GM21526 (cell line): Measurements from ENCODE around the gene PCAT6.
A peak's percentile ranks its signal among the peaks of the same experiment; 100 is the strongest.
"Not testable (repeated sequence)": the region's sequence is repeated elsewhere in the genome, so short reads cannot be mapped to it uniquely, and the experiment has no call there.

Experiments
- ATAC-seq: cut with Tn5 transposase; IDR thresholded peaks from one replicate; pipeline ENCODE4 v1.9.1; 2021; ENCODE audit warnings: moderate library complexity; ENCODE audit not compliant: unreplicated experiment, low FRiP score

The PCAT6 gene

DNA sequence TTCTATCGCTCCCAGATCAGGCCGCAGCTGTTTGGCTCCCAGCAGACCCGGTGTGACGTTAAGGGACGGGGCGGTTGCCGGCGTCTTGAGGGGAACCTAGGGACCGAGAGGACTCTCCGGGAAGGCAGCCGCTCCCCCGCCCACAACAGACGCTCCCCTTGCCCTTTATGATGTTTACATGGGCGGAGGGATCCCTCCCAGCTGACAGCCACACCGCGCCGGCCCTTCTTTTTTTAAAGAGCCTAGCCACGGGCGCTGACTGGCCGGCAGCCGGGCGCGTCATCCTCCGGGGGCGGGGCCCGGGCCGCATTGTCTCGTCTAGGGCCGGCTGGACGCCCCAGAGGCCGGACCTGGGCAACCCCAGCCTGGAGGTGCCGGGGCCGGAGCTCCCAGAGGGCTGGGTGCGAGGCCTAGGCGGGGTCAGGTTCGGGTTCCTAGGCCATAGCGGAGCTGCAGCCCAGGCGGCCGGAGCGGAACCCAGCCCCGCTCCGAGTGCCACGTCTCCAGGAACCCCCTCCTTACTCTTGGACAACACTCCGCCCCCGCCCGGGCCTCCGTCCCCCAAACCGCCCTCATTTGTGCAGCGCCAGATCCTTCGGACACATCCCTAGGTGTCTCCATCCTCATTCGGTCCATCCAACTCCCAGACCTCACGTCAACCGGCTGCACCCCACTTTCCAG lies at the start of gene PCAT6:
TSS of gene PCAT6 (plus strand) at position 340 of the 681 bp plus-strand sequence.
- ATAC-seq: peak; percentile 62

DNA sequence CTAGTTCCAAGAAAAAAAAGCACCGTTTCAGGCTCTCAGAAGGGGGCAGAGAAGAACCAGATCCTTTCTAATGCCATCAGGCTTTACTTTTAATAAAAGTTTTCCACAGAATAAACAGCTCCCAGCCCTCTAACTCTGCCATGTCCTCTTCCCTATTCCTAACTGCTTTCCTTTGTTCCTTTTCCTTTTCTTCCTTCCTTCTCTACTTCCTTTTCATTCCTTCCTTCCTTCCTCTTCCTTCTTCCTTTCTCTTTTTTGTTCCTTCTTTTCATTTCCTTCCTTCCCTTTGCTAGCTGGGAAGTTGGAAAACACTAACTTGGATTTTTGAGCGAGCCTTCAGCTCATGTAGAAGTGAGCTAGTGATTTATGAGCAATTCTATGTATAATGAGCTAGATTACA lies 48.7 kb upstream of the PCAT6 start:
- no peak for ATAC-seq

DNA sequence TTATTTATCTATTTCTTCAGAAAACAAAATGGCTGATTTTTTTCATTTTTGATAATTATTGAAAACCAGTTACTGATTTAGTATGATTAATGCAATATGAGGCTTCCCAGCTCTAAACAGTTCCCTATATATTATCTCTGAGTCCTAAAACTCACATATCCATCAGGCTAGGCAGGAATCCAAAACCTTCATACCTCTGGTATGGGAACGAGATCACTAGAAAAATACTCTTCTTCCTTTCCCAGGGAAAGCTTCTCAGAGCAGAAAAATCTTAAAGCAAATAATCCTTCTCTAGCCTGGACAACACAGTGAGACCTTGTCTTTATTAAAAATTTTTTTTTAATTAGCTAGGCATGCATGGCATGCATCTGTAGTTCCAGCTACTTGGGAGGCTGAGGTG lies 45.0 kb upstream of the PCAT6 start:
- ATAC-seq: no peak

DNA sequence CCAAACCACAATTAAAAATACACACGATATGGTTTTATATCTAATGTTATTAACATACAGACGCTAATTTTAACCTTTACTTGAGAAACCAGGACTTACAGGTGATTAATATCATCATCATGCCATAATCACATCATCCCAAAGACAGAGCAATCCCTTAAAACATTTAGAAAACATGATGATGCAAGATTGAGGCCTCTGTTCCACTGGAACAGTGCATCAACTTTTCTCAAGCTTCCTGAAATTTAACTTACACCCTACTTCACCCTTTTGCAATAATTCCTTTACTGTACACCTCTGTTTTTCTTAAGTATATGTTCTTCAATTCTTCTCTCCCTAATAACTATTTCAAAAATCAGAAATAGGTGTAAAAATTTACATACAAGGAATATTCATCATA lies 40.6 kb upstream of the PCAT6 start:
- ATAC-seq: no peak

DNA sequence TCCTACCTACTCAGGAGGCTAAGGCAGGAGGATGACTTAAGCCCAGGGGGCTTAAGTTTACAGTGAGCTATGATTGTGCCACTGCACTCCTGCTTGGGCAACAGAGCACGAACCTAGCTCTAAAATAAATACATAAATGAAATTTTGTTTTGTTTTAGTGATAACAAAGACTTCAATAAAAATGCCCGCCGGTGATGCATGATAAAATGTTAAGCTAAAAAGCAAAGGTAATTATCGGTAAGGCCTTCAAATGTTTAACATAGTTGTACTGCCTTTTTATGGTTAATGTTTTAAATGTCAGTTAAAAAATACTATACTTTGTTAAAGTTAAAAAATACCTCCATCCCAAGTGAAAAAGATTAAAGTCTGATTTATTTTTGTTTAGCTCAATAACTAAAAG lies 29.6 kb upstream of the PCAT6 start:
- no peak for ATAC-seq

DNA sequence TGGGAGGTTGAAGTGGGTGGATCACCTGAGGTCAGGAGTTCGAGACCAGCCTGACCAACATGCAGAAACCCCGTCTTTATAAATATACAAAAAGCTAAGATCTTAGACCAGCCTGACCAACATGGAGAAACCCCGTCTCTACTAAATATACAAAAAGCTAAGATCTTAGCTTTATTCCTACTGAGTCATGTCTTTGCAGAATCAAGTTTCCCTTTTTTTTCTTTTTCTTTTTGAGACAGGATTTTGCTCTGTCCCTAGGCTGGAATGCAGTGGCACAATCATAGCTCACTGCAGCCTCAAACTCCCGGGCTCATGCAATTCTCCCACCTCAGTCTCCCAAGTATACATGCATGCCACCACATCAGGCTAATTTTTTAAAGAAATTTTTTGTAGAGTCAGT lies 23.9 kb upstream of the PCAT6 start:
- ATAC-seq: no peak

DNA sequence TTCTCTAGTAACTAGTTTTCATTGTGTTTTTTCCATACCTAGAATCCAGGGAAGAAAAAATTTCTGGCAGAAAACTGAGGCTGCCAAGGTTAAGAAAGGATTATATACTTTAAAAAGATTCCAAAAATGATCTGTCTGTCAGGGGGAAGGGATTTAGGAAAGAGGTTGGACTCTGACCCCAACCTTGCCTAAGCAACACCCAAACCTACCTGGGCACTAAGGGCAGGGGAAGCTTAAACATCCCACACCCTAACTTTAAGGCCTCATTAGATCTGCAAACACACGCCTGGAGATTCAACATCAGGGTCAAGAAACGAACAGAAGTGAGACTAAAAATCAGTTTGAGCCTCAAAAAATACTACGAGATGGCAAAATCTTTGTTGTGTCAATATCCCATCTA lies 22.0 kb upstream of the PCAT6 start:
- ATAC-seq: no peak

DNA sequence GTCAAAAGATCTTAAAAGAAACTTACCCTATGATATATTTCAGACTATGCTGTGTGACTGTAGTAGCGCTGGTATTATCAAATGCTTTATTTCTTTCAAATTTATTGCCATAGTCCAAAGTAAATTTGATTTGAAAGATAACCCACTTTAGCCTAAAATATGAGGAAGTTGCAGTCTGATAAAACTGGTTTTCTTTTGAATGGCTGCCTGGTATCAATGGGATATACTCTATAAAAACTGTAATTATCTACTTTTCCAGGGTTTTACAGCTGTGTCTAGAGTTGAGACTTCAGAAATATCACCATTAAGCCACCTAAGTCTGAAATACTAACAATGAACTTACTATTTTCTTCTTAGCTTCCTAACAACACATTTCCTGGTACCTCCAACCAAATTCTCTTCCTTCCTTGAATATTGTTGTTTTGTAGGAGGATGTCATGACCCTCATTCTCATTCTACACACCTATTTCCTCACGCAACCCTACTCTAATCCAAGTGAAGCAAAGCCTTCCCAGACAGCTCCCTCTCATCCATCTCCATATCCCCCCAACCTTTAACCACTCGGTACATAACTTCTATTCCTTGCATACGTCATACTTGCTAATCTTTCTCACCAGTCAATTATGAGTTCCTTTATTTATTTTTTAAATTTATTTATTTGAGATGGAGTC lies 19.5 kb upstream of the PCAT6 start:
- ATAC-seq: no peak

DNA sequence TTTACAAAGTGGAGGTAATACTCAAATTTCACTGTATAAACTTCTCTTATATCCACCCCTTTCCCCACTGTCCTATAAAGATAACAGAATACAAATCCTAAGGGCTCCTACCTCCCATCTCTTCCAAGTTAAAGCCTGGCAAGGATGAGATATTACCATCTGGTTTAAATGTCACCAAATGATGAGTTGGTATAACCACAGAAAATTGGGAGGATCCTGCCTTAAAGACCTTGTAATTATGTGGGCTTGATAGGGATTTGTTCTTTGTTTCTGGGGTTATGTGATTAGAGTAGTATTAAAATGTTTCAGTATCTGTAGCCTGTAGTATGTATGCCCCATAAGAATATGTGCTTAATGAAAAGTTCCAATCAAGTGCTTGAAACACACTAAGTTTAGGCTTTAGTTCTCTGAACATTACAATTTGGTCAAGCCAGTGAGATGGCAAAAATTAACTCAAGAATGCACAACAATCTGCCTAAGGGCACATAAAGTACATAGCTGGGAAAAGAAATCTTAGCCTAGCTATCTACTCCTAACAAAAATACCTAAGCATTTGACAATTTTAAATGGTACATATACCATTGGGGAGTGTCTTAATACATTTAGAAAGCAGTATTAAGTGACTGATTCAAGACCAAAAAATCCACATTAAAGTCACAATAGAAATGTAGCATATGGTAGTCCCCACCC lies 16.6 kb upstream of the PCAT6 start:
- ATAC-seq: no peak

DNA sequence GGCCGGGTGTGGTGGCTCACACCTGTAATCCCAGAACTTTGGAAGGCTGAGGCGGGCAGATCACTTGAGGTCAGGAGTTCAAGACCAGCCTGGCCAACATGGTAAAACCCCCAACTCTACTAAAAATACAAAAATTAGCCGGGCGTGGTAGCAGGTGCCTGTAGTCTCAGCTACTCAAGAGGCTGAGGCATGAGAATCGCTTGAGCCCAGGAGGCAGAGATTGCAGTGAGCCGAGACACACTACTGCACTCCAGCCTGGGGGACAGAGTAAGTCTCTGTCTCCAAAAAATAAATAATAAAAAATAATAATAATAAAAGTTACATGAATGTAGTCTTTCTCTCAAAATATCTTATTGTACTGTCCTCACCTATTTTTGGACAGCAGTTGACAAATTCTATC lies 15.8 kb upstream of the PCAT6 start:
- not testable (repeated sequence) for ATAC-seq

DNA sequence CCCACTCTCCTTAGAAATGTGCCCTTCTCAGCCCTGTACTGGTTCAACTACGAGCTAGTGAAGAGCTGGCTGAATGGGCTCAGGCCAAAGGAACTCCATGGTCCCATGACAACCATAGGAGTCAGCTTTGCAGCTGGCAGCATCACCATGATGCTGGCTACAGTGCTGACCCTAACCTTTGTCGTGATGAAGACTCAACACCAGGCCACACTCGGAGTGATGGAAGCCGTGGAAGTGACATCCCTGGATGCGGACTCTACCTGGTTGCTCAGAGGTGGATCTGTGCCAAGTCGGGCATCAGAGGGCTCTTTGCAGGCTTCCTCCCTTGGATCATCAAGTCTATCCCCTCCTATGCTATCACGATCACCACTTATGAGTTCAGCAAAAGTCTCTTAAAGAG lies 14.1 kb upstream of the PCAT6 start:
- no peak for ATAC-seq

DNA sequence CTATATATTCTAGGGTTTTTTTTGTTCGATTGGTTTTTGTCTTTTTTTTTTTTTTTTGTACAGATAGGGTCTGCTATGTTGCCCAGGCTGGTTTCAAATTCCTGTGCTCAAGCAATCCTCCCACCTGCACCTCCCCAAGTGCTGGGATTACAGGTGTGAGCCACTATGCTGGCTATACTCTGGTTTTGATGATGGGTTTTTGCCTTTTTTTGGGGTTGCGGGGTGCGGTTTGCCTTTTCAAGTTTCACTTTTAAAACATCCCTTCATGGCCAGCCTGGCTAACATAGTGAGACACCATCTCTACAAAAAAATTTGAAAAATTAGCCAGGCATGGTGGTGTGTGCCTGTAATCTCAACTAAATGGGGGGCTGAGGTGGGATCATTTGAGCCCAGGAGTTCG lies 12.5 kb upstream of the PCAT6 start:
- ATAC-seq: no peak

DNA sequence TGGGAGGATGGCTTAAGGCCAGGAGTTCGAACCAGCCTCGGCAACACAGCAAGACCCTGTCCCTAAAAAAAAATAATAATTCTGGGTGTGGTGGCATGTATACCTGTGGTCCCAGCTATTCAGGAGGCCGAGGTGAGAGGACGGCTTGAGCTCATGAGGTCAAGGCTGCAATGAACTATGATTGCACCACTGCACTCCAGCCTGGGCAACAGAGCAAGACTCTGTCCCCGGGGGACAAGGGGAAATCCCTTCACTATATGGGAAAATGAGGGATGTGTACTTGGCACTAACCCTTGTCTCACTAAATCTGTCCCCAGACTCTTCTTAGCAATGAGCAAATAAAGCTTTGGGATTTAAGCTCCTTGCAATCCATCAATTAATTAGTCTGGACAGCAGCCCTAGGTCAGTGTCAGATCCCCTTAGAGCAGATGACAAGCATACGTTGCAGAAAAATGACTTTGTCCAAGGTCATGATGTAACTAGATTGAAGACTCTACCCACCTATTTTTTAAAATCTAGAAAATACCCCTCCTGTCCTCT lies 11.9 kb upstream of the PCAT6 start:
- ATAC-seq: no peak

DNA sequence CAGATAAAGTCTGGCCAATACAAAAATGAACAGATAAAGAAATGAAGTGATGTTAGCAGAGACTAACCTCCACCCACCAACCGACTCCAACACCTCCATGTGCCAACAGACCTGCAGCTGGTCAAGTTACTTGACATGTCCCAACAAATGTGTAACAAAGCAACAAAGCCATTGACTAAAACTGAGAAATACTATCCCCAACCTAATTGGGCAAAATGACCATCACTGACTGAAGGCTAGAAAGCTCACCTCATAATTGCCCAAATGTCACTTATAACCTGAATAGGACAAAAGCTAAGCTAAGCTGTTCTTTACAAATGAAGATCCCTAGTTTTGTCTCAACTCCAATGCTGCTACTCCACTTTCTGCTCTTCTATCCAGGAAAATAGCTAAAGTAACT lies 10.0 kb upstream of the PCAT6 start:
- ATAC-seq: no peak

DNA sequence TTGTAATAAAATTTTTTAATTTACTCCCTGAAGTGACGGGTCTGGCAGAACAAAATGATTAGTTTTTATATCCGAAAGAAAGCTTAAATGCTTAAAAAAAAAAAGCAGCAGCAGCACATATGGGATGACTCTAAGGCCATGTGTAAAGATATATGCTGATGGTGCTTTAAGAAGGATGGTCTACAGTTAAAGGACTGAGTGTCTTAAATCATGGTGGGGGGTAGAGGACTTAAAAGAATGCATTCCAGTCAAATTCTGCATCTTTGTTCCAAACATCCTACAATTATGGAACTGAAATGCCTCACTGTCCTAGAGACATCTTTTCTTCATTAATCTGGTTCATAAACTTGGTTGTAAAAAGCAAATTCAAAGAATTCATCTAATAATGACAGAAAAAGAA lies 9.6 kb upstream of the PCAT6 start:
- ATAC-seq: no peak

DNA sequence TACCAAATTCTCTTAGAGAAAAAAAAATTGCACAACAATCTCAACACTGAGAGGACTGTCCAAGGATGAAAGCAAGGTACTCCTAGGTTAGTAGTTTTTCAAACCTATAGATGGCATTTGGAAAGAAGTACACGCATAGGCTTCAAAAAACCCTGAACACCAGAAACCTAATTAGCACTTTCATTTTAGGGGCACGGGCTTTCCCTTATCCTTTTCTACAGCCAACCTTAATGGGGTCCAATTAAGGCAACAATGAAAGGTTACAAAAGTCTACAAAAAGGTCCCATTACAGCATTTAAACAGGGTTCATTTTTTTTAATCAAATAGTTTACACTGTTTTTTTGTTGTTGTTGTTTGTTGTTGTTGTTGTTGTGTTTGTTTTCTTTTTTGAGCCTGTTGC lies 8.7 kb upstream of the PCAT6 start:
- no peak for ATAC-seq

DNA sequence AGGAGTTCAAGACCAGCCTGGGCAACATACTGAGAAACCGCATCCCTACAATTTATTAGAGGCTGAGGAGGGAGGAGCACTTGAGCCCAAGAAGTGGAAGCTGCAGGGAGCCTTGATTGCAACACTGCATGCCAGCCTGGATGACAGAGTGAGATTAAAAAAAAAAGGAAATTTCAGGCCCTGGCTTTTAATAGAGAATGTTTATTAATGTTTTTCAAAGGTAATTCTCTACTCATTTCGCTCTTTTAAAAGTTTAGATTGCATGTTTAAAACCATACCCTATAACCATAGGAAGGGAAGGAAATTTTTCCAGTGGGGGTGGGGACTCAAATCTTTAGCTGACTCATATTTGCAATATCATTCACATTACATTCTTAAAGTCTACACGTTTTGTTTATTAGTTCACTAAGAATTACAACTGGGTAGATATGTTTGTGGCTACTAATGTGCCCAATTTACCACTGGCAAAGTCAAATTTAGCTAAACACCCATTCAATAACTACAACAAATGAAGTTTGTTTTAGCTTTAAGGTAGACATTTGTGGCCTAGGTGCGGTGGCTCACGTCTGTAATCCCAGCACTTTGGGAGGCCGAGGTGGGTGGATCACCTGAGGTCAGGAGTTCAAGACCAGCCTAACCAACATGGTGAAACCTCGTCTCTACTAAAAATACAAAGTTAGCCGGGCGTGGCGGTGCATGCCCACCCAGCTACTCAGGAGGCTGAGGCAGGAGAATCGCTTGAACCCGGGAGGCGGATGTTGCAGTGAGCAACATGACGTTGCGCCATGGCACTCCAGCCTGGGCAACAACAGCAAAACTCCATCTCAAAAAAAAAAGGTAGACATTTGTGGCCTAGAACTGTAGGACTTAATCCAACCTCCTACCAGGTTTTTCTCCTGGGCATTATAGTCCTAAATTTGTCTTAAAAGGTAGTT lies 7.5 kb upstream of the PCAT6 start:
- no peak for ATAC-seq

DNA sequence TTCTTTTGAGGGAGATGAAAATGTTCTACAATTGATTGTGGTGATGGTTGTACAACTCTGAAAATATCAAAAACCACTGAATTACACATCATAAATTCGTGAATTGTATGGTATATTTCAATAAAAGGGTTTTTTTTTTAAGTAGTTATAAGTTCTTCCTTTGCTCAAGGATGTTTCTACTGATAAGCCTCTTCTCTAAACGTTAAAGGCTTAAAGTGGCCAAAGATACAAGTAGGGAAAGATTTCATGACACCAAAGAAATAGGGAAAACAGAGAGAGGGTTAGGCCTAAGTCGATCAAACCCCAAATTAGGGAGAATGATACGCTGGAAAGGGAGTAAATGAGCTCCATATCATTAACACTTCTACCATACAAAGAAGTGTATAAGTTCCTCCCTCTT lies 6.6 kb upstream of the PCAT6 start:
- ATAC-seq: no peak

DNA sequence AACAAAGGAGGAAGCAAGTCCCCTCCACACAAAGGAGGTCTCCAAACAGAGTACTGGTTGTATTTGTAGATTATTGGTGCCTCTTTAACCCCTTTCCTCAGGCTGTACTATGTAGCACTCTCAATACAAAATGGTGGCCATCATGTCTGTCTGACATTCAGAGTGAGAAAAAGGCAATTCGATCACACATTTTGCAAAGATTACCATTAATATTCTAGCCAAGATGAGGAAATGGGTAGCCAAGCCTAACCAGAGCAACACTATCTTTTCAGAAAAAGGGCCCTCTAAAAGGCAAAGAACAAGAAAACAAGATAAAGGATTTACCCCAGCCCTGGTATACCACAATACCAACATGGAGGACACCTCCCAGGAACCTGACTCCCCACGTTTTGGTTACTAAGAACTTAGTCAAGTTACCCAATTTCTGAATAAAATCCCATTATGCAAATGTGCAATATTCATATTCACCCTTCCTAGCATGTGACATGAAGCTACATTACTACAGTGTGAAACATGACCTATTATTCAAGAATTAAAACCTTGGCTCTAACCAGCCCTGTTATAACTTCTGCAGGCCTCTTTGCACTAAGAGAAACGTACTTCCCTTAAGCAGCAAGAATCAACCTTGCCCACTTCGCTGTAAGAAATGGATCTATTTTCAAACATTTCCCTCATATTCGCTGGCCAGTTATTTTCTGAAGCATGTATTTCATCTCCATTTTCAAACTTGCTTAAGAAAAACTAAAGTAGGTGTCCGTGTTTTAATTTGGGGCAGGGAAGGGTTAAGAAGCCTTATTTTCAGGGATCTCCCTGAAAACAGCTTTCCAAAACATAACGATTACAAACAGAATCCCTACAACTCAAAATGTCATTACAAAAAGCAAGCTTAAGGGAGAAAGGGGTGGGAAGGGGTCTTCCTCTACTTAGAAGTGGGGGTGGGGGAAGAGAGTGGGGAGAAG lies 4.6 kb upstream of the PCAT6 start:
- ATAC-seq: no peak
